HCEC 1CT (cell line): ENCODE measurements around the gene DBI.
A peak's percentile ranks its signal among the peaks of the same experiment; 100 is the strongest.
"Not testable (repeated sequence)": the region's sequence is repeated elsewhere in the genome, so short reads cannot be mapped to it uniquely, and the experiment has no call there.

ENCODE experiments used
- DNase-seq: peaks from one replicate; pipeline ENCODE4 v3.0.0-alpha.2; 2017

Gene DBI

DNA sequence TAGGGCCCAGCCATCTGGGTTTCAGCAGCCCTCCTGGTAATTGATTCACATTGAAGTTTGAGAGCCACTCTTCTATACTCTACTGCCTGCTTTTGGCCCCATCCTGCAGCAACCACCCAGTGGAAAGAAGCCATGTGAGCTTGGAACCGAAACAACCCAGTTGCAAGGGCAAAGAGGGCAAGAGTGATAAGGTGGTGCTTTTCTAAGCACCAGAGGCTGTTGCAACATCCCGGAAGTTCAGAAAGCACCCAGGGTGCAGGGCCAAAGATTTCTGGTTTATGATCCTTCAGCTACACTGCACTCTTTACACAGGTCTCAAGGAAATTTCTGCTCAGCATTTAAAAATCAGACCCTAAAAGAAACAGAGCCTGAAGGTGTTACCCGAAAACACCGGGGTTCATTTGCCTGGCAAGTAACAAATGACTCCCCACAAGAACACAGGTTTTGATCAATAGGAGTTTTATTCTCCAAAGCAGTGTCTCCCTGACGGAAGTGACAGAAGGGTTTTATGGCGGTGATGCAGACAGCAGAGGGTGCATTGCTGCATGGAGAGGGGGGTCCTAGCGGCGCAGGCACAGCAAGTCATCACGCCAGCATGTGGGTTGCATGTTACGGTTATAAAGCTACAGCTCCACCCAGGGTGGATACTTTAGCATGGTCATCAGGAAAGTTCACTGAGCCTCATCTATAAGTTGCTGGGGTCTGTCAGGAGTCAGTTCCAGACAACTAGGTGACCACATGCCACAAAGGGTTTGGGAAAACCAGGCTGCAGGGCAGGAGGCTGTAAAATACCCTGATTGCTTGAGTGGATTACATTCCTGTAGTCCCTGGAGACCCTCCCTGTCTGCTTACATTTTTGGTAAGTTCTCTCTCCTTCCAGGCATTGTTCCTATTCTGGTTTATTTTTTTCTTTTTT, 36.1 kb downstream of the DBI start:
- no peak for DNase-seq

DNA sequence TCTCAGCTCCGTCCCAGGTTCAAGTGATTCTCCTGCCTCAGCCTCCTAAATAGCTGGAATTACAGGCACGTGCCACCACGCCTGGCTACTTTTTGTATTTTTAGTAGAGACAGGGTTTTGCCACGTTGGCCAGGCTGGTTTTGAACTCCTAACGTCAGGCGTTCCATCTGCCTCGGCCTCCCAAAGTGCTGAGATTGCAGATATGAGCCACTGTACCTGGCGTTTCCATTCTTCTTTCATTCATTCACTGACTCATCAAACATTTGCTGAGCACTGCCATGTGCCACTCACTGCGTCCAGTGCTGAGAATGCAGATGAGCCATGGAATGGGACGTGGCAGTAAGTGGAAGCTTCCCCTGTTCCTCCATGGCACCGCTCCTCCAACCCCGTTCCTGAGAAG, 36.8 kb downstream of the DBI start:
- DNase-seq: not testable (repeated sequence)

DNA sequence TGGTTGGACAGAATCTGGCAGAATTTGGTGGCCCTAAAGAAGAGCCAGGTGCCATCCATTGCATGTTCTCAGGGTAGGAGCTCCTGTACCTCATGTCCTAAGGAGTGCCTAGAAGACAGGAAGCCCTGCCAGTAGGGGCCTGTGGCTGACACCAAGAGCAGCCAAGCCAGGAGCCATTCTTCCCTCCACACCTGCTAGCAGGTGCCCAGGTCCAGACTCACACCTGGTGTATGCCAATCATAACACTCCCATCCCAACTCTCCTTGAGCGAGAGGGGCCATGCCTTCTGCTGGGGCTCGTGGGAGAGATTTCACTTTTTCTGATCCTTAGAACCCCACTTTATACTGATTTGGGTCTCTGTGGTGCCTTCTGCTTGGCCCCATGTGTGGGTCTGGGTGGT, 38.4 kb downstream of the DBI start:
- no peak for DNase-seq

DNA sequence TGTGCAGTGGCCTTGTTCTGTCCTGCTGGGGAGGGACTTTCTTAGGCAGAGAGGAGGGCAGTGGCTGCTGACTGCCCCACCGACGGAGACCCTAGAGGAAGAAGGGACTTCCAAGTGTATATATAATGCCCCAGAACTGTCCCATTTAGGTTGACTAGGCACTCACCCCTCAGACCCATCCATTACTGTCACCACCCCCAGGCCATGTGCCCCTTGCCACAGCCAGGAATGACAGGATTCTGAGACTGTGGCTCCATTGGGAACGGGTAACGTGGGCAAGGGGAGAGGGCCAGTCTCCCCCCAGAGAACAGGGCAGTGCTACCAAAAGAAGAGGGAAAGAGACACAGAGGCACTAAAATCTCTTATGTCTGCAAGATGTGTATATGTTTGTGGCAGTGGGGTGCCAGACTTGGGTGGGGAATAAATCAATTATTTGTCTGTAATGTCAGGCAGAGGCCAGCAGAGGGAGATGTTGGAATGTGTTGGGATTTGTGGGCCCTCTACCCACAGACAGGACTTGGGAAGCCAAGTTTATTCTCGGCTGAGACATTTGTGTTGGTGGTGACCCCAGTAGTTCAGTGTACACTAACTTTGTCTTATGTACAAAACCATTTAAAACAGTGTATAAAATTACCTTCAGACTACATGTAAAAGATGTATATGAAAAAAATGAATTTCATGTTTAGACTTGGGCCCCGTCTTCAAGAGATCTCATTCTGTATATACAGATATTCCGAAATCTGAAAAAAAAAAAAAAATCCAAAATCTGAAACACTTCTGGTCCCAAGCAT, 40.8 kb downstream of the DBI start:
- peak; percentile 37 for DNase-seq

DNA sequence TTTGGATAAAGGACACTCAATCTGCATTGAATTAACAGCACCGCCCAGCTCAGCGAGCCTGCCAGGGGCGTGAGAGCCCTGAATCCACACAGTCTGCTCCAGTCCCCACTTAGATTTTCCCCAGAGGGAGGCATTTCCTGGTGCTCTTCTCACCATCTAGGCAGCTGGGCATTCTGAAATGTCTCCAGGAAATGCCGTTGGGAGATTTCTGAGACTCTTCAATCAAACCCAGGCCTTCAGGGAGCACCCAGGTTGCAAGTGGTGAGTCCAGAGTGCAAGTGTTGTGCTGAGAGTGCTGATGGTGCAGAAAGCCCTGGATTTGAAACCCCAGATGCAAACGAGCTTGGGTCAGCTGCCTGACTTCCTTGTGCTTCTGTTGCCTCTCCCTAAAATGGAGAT, 41.4 kb downstream of the DBI start:
- DNase-seq: no peak

DNA sequence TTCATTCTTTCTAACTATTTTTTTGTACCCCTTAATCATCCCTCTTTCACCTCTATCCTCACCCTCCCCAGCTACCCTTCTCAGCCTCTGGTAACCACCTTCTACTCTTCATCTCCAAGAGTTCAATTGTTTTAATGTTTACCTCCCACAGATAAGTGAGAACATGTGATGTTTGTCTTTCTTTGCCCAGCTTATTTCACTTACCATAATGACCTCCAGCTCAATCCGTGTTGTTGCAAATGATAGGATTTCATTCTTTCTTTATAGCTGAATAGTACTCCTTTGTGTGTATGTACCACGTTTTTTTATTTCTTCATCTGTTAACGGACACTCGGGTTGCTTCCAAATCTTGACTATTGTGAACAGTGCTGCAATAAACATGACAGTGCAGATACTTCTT, 42.7 kb downstream of the DBI start:
- DNase-seq: no peak

DNA sequence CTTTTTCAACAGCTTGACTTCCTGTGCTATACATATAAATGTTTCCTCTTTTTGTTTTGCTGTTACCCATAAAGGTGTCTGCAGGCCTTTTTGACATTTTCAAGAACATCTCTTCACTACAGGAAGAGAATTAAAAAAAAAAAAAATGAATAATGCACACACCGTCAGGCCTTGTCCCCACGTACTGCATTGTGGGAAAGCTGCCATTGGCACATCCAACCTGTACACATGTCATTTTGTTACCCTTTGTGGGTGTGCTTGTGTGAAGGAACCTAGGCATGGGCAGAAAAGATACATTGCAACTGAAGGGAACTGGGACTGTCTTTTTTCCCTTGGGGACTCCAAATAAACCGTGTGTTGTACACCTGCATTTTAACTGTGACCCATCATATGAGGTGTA, 48.1 kb downstream of the DBI start:
- no peak for DNase-seq

DNA sequence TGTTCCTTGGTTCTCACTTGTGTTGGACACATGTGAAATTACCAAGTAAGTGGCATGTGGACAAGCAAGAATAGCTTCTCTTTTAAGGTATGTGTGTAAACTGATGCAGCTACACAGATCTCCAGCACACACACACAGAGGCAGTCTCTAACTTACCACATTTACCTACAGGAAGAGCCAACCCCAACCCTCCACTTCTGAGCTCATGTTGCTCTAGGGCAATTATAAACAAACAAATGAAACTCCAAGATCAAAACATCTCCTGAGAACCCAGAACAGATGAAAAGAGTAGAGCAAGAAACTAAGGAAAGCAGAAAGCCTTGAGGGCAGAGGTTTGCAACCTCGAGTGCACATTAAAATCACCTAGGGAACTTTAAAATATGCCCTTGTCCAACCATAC, 48.9 kb downstream of the DBI start:
- no peak for DNase-seq

DNA sequence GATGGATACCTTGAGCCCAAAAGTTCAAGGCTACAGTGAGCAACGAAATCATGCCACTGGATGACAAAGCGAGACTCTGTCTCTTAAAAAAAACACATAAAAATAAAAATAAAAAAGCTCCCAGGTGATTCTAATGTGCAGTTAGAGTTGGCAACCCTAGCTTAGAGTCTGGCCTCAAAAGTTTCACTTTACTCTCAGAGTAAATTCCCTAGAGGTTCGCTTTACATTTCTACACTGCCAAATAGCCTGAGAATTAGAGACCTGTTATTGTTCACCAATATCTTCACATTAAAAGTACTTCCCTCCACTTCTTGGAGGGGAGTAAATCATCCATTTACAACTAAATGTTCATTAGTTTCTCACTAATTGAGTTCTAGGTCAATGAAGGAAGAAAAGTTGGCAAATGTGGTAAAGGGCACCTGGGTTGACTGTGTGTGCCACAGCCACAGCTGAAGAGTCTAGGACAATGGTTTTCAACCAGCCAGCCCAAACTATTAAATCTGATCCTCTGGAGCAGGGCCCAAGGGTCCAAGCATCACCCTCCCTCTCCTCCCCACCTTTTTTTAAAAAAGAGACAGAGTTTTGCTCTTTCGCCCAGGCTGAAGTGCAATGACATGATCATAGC, 49.6 kb downstream of the DBI start:
- no peak for DNase-seq

DNA sequence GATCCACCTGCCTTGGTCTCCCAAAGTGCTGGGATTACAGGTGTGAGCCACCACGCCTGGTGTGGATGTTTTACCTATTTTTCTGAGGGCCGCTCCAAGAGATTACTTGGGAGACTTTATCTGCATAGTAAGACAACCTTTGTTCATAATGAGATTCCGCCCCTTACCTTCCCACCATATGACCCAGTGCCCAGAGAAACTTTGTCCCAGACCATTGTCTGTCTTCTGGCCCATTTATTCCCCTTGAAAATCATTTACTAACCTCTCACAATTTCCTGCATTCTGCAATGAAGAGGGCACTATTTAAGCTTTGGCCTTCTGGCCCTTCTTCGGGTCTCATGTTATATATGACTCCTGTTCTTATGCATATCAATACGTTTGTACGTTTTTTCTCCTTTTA, 51.1 kb downstream of the DBI start:
- DNase-seq: no peak

DNA sequence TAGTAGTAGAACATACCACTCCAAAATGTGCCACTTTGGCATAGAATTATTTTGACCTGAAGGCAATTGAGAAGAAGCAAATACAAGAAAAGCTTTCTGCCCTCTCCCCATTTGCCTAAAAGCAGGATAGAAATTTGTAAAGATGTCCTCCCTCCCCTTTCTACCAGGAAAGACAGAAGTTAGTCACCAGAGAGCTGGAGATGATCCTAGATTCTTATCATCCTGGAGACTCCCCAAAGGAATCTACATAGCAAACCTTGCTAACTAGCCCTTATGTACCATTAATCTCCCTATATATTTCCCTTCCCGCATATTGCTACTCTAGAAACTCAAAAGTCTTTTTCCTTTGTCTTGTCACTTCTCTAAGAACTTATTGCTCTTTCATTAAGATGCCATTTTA, 52.3 kb downstream of the DBI start:
- DNase-seq: no peak

DNA sequence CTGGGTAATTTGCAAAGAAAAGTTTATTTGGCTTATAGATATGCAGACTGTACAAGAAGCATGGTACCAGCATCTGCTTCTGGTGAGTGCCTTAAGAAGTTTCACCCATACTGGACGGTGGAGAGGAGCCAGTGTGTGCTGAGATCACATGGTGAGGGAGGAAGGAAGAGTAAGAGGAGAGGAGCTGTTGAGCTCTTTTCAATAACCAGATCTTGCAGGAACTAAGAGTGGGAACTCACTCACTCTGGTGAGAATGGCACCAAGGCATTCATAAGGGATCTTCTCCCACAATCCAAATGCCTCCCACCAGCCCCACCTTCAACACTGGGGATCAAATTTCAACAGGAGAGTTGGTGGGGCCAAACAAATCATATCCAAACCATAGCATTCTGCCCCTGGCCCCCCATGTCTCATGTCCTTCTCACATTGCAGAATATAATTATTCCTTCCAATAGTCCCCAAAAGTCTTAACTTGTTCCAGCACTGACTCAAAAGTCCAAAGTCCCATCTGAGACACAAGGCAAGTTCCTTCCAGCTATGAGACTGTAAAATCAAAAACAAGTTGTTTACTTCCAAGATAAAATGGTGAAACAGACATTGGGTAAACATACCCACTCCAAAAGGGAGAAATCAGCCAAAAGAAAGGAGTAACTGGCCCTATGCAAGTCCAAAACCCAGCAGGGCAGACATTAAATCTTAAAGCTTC, 53.2 kb downstream of the DBI start:
- no peak for DNase-seq

DNA sequence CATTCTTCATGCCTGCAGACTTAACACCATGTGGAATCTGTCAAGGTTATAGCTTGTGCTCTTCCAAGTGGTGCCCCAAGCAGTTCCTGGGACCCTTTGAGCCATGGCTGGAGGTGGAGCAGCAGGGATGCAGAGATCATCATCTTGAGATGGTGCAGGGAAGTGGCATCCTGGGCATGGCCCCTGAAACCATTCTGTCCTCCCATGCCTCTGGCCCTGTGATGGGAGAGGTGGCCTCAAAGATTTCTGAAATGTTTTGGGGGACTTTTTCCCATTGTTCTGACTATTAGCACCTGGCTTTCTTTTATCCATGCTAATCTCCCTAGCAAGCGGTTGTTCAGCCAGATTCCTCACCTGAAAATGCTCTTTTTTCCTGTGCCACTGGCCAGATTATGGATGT, 54.5 kb downstream of the DBI start:
- DNase-seq: no peak

DNA sequence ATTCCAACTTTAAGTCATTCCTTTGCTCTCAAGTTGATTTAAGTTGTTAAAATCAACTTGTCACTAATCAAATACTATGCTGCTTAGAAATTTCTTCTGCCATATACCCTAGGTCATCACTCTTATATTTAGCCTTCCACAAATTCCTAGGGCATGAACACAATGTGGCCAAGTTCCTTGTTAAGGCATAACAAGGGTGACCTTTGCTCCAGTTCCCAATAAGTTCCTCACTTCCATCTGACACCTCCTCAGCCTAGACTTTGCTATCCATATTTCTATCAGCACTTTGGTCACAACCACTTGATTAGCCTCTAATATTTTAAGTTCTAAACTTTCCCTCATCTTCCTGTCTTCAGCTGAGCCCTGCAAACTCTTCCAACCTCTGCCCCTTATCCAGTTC, 55.0 kb downstream of the DBI start:
- DNase-seq: no peak
